HG02610 (cell line): ENCODE results near the gene FARS2.
A peak's percentile ranks its signal among the peaks of the same experiment; 100 is the strongest.

Experiments
- ATAC-seq: cut with Tn5 transposase; IDR thresholded peaks from one replicate; pipeline ENCODE4 v1.9.1; 2021; ENCODE audit warnings: mild to moderate bottlenecking, moderate library complexity; ENCODE audit not compliant: unreplicated experiment

FARS2 gene

GRCh38 chr6:5610640-5611039 lies 349.3 kb downstream of the FARS2 start:
- no peak for ATAC-seq

DNA sequence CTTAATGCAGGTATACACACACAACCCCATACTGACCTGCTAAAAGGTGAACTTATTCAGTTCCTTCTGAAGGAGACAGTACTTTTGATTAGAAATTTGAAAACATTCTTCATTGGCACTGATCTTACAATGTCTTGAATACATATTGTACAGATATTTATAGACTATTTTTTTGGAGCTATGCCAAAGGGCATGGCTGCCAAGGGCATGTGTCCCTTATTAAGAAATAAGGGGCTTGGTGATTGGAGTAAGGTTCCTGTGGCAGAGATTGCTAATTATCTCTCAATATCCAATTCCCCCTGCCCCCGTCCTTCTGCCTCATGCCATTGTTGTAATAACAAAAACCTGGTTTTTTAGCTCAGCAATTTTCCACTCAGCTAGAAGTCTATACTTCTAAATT lies 355.9 kb downstream of the FARS2 start:
- no peak for ATAC-seq

DNA sequence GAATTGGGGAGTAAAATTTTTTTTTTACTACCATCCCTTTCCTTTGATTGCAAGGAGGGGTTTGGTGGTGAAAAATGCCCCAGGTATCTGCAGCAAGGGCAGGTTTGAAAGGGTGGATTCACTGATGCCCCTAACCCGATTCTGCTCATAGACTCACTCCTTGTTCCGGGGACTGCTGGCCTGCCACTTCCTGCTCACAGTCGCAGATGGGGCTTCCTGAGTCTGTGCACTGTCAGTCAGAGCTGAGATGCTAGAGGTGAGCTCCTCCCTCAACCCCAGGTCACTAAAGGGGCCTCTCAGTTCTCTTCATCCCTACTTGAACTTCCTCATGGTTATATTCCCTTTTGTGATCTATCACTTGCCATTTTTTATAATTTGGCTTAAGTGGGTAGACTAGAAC lies 357.9 kb downstream of the FARS2 start:
- ATAC-seq: peak; percentile 79

GRCh38 chr6:5622276-5623005 lies 361.1 kb downstream of the FARS2 start:
- no peak for ATAC-seq

GRCh38 chr6:5623769-5624168 lies 362.5 kb downstream of the FARS2 start:
- no peak for ATAC-seq

DNA sequence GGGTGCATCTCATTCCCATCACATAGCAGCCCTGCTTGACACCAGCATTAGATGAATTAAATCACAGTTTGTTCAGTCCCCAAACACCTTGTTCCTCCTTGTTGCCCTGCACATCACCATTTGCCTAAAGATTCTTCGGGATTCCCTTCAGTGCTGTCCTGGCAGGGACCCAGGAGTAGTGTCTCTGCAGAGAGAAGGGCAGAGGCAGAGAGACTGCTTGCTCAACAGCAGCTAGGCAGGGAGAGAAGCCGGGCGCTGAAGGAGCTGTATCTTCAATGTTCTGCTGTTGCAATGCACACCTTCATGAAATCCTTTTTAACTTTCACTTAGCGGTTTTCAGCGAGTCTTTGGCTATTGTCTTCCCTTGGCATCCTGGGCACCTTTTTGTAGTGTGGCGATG lies 362.9 kb downstream of the FARS2 start:
- no peak for ATAC-seq

GRCh38 chr6:5626727-5627426 lies 365.6 kb downstream of the FARS2 start:
- peak; percentile 80 for ATAC-seq

DNA sequence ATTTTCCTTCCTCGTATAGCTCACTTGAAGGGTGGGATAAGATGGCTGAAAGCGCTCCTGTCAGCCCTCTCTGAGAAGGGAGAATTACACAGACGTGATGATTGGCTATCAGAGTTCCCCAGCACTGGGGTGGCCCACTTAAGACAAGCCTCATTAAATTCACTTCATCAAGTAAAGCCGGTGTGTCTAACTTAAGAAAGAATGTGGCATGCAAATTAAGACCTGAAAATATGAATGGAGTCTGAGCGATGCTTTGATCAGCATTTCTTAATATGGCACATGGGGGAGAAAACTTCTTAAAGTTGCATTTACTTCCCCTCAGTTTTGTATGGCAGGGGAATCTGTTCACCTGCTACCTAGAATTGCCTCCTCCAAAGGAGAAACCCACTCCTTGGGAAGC lies 369.3 kb downstream of the FARS2 start:
- ATAC-seq: no peak

- no peak for ATAC-seq
Observed at GRCh38 chr6:5632348-5632935, 371.1 kb downstream of the FARS2 start.

- no peak for ATAC-seq
Observed at GRCh38 chr6:5634525-5634924, 373.2 kb downstream of the FARS2 start.

GRCh38 chr6:5636210-5637030 lies 375.1 kb downstream of the FARS2 start:
- no peak for ATAC-seq

DNA sequence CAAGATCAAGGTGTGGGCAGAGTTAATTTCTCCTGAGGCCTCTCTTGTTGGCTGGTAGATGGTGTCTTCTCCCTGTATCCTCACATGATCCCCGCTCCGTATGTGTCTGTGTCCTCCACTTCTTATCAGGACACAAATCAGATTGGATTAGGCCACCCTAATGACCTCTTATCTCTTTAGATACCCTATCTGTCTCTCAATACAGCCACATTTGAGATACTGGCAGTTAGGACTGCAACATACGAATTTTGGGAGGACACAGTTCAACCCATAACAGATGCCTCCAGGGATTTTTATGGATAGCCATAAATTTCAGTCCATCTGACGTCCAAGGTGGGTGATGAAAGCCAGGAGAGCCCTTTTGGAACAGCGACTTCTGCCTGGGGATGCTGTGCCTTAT lies 376.4 kb downstream of the FARS2 start:
- no peak for ATAC-seq

- no peak for ATAC-seq
Observed at GRCh38 chr6:5638666-5639065, 377.4 kb downstream of the FARS2 start.

DNA sequence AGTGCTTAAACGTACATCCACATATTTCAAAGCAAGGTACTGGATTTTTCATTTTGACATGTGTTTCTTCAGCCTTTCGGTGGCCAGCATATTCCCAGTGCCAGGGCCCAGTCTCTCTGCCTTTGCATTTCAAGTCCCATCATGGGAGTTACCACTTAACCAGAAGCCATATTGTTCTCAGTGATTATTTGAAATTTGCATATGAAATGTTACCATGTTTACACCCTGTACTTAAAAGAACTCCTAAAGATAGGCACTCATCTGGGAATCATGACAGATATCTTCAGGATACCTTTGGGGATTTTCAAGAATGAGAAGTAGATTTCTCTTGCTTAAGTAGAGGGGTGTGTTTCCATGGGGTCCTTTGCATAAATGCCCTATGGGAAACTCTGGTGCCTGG lies 377.9 kb downstream of the FARS2 start:
- no peak for ATAC-seq

GRCh38 chr6:5640614-5641013 lies 379.3 kb downstream of the FARS2 start:
- ATAC-seq: no peak

DNA sequence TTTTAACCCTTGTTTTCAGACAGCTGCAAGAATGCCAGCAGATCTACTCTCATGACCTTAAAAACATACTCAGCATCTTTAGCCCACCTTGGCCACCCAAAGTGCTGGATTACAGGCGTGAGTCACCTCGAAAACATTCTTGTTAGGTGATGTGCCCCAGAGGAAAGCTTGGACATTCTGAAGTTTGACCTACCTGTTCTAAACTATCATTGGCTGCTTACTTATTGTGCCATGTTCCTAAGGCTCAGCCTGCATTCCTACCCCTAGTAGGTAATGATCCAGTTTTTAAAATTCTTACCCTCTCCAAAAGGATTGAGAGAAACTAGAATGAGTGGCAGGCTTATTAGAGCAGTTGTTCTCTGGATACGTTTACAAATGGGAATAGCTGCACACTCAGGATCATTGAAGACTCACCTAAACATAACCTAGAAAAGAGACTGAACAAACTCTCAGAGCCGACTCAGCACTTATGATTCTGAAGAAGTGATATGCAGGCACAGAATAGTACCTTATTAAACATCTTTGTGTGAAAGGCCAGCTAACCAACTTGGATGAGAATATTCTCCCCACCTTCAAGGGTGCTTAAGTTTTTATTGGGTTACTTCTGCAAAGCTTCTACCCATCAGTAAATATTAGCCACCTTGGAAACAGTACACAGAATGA lies 383.3 kb downstream of the FARS2 start:
- ATAC-seq: no peak

GRCh38 chr6:5645328-5646290 lies 384.3 kb downstream of the FARS2 start:
- no peak for ATAC-seq

DNA sequence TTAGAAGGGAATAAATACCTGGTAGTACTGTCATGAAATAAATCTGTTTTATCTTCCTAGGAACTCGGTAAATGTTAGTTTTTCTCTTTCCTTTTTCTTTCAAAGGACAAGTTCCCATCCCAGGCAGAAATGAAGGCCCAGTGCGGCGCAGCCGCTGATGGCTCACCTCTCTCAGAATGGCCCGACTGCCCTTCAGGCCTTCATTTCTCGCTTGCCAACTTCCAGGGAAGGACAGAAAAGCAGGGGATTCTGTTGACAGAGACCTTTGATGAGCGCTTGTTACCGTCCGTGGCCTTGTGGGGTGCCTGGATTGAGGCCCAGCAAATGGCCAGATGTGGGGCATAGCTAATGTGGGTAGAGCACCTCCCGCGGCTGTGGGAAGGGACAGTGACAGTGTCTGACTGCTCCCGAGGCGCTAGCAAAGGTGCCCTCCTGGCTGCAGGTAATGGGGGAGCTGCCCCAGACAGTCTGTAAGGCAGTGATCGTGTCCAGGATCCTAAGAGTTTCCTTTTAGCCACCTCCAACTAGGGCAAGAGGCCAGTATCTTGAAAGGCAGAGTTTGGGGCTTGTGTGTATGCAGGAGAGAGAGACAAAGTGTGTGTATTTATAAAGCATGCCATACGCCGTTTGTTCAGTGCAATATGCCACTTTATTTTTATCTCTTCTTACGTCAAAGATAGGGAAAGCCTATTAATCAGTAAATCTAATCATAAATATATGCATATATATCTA lies 391.3 kb downstream of the FARS2 start:
- no peak for ATAC-seq

DNA sequence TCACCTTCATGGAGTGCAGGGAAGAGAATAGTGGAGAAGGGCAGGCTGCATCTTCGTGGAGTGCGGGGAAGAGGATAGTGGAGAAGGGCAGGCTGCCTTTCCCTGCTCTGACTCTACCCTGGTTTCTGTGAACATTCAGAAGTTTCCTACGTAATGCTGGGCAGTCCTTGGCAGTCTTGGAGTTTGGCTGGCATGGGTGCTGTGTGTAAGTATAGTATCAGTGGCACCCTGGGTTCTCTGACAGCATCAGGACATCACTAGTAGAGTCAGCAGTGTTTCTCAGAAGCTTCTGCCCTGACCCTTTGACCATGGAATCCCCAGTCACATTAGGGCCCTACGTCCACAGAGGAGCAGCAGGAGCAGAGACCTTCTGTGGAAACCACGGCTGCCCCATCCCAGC lies 392.5 kb downstream of the FARS2 start:
- ATAC-seq: no peak
